HCT116 (cell line): ENCODE data around the gene C1orf146. TPM values are rescaled to one million over a fixed set of nuclear protein-coding genes. Genes with fewer than 3 reads are reported as not detected.

ENCODE experiments used
- ATAC-seq: fragments of 200-7000 bp; cut with Tn5 transposase; 2 replicates; pipeline ENCODE4 v1.9.1; 2020; ENCODE audit warnings: mild to moderate bottlenecking, moderate library complexity
- BruUV-seq: library from RNA; stranded (reverse); fragments of 400-500 nt; replicated peaks from 2 replicates; lab custom pipeline; 2021; lab: Mats Ljungman, UMichigan
- CTCF ChIA-PET: fragments of 300-600 bp; sonication (Branson Sonifier 250); formaldehyde crosslinking; loops from one replicate; lab custom pipeline; 2021; ENCODE audit warnings: antibody characterized with exemption; lab: Charles Lee
- POLR2A ChIA-PET: fragments of 300-600, 350-600 bp; sonication (Branson Sonifier 250); formaldehyde crosslinking; loops from one replicate; lab custom pipeline; 2021; ENCODE audit warnings: antibody characterized with exemption; lab: Charles Lee
- RAD21 ChIA-PET, 2 experiments: fragments of 300-600 bp; sonication (Branson Sonifier 250); formaldehyde crosslinking; loops; one replicate each; lab custom pipeline; 2023; ENCODE audit warnings: low total read pairs in 2 of 2; ENCODE audit not compliant: uncharacterized antibody in 2 of 2, unreplicated experiment in 2 of 2, low non-redundant PET in 1 of 2; lab: Charles Lee
- DNase-seq: peaks from one replicate; pipeline ENCODE4 v3.0.0-alpha.2; 2010; ENCODE audit warnings: low read depth, low spot score
- H2AFZ ChIP-seq: fragments of 200-600 bp; shearing (Covaris generic), sonication (generic); 2 replicates; pipeline ENCODE4 v1.6.1; 2017; ENCODE audit warnings: low read depth, mixed run types, mixed read lengths, antibody characterized with exemption, low read length; ENCODE audit not compliant: poor library complexity, severe bottlenecking
- H3K27ac ChIP-seq: 2 replicates; pipeline ENCODE4 v1.5.1; 2012; ENCODE audit warnings: low read depth, low read length
- H3K27me3 ChIP-seq: fragments of 200-600 bp; sonication (generic); 2 replicates; pipeline ENCODE4 v1.6.1; 2016; ENCODE audit warnings: mixed run types, low read length, mixed read lengths; ENCODE audit not compliant: insufficient read depth
- H3K36me3 ChIP-seq, 2 experiments: fragments of 200-500 bp in 1 of 2; fragments of 200-600 bp in 1 of 2; sonication (Bioruptor generic) in 1 of 2; sonication (generic) in 1 of 2; 2 replicates each; pipeline versions ENCODE4 v1.5.1 to v1.6.1; 2014 to 2016; ENCODE audit warnings: low read length in 2 of 2, inconsistent platforms in 1 of 2, mixed read lengths in 1 of 2, mixed run types in 1 of 2; ENCODE audit not compliant: insufficient read depth in 2 of 2, control insufficient read depth in 1 of 2
- H3K4me1 ChIP-seq, 2 experiments: fragments of 200-600 bp in 1 of 2; sonication (generic) in 1 of 2; 2 replicates each; pipeline versions ENCODE4 v1.5.1 to v1.6.1; 2012 to 2017; ENCODE audit warnings: low read length in 2 of 2, inconsistent platforms in 1 of 2, mild to moderate bottlenecking in 1 of 2, mixed read lengths in 1 of 2, mixed run types in 1 of 2, moderate library complexity in 1 of 2; ENCODE audit not compliant: insufficient read depth in 2 of 2, control insufficient read depth in 1 of 2
- H3K4me2 ChIP-seq: fragments of 200-600 bp; sonication (generic); 2 replicates; pipeline ENCODE4 v1.6.1; 2017; ENCODE audit warnings: mixed run types, low read length, mixed read lengths
- H3K4me3 ChIP-seq, 2 experiments: fragments of 200-600 bp in 1 of 2; sonication (generic) in 1 of 2; replicated peaks in 1 of 2; 2 replicates each; pipeline ENCODE4 v1.5.1; 2011 to 2016; ENCODE audit warnings: low read length in 2 of 2, control low read depth in 1 of 2, low read depth in 1 of 2, mild to moderate bottlenecking in 1 of 2, mixed read lengths in 1 of 2, mixed run types in 1 of 2
- H3K79me2 ChIP-seq: fragments of 200-600 bp; sonication (generic); 2 replicates; pipeline ENCODE4 v1.6.1; 2017; ENCODE audit warnings: mild to moderate bottlenecking, mixed run types, low read length, moderate library complexity, mixed read lengths; ENCODE audit not compliant: insufficient read depth
- H3K9ac ChIP-seq: fragments of 200-600 bp; sonication (generic); 2 replicates; pipeline ENCODE4 v1.6.1; 2016; ENCODE audit warnings: low read length, mixed read lengths
- H3K9me2 ChIP-seq: fragments of 200-600 bp; sonication (generic), shearing (Covaris generic); 2 replicates; pipeline ENCODE4 v1.6.1; 2017; ENCODE audit warnings: mixed run types, mild to moderate bottlenecking, moderate library complexity; ENCODE audit not compliant: insufficient read depth
- H3K9me3 ChIP-seq, 2 experiments: fragments of 200-500 bp in 1 of 2; fragments of 200-600 bp in 1 of 2; sonication (Bioruptor generic) in 1 of 2; sonication (generic) in 1 of 2; 2 replicates each; pipeline ENCODE4 v1.6.1; 2014 to 2017; ENCODE audit warnings: low read length in 2 of 2, mixed read lengths in 2 of 2, inconsistent platforms in 1 of 2, low read depth in 1 of 2, mild to moderate bottlenecking in 1 of 2, mixed run types in 1 of 2, moderate library complexity in 1 of 2; ENCODE audit not compliant: control insufficient read depth in 1 of 2, insufficient read depth in 1 of 2
- H4K20me1 ChIP-seq: fragments of 200-600 bp; sonication (generic), shearing (Covaris generic); 2 replicates; pipeline ENCODE4 v1.6.1; 2017; ENCODE audit warnings: mixed run types, mild to moderate bottlenecking, moderate library complexity; ENCODE audit not compliant: insufficient read depth
- CEBPB ChIP-seq: IDR thresholded peaks from 2 replicates; pipeline ENCODE4 v1.6.1; 2012; ENCODE audit warnings: low read depth
- CTCF ChIP-seq, 3 experiments: fragments of 200-600 bp in 1 of 3; sonication (generic) in 1 of 3; IDR thresholded peaks in 2 of 3; conservative IDR thresholded peaks in 1 of 3; 2 replicates each; pipeline ENCODE4 v1.5.1; 2012 to 2017; ENCODE audit warnings: low read depth in 2 of 3, low read length in 2 of 3, antibody characterized with exemption in 1 of 3, borderline replicate concordance in 1 of 3, control low read depth in 1 of 3, mild to moderate bottlenecking in 1 of 3, mixed read lengths in 1 of 3, mixed run types in 1 of 3, moderate library complexity in 1 of 3; ENCODE audit not compliant: insufficient read depth in 1 of 3
- ELF1 ChIP-seq: IDR thresholded peaks from 2 replicates; pipeline ENCODE4 v1.6.1; 2012; ENCODE audit warnings: low read depth, borderline replicate concordance
- EZH2 ChIP-seq: fragments of 200-600 bp; sonication (generic); IDR thresholded peaks from 2 replicates; pipeline ENCODE4 v1.6.1; 2017; ENCODE audit warnings: antibody characterized with exemption, mixed run types
- EZH2phosphoT487 ChIP-seq: fragments of 200-600 bp; IDR thresholded peaks from 2 replicates; pipeline ENCODE4 v1.6.1; 2018; ENCODE audit warnings: antibody characterized with exemption, borderline replicate concordance
- JUND ChIP-seq: IDR thresholded peaks from 2 replicates; pipeline ENCODE4 v1.6.1; 2012
- POLR2A ChIP-seq: IDR thresholded peaks from 2 replicates; pipeline ENCODE4 v1.7.0; 2011; ENCODE audit warnings: borderline replicate concordance; ENCODE audit not compliant: insufficient read depth, insufficient read length; ENCODE audit errors: extremely low read depth
- SIN3A ChIP-seq: IDR thresholded peaks from 2 replicates; pipeline ENCODE4 v1.6.1; 2012; ENCODE audit warnings: low read depth
- SRF ChIP-seq: IDR thresholded peaks from 2 replicates; pipeline ENCODE4 v1.6.1; 2012; ENCODE audit warnings: low read depth
- TCF7L2 ChIP-seq: IDR thresholded peaks from 2 replicates; pipeline ENCODE4 v1.7.0; 2011; ENCODE audit warnings: borderline replicate concordance, inconsistent platforms; ENCODE audit not compliant: insufficient read depth, insufficient read length; ENCODE audit errors: extremely low read depth
- intact Hi-C: fragments of 100-400 bp; cut with micrococcal nuclease; formaldehyde crosslinking; loops from 2 replicates; pipeline ENCODE4 v1.10.0; 2022
- total RNA-seq: library from RNA; stranded (reverse); gene quantifications from one replicate; pipeline ENCODE4 v1.2.1, GENCODE V29; 2021; ENCODE audit not compliant: unreplicated experiment

Gene C1orf146
- total RNA-seq, 1 experiment from 2014 or later: not detected

GRCh38 chr1:92273039-92273438 lies 55.3 kb downstream of the C1orf146 start:
- no peak overlapping the region for H3K4me2 ChIP-seq
- no peak overlapping the region for H3K9ac ChIP-seq
- no peaks in the 10 kb centered on the region for H3K4me1 ChIP-seq
- H4K20me1 ChIP-seq: no peaks in the 10 kb centered on the region
- ATAC-seq: no peak
- H3K9me3 ChIP-seq: no peaks in the 10 kb centered on the region
- no peak for TF ChIP-seq JUND
- no peak for TF ChIP-seq EZH2
- TF ChIP-seq TCF7L2: no peak
- TF ChIP-seq POLR2A: no peak
- no peak for TF ChIP-seq SRF
- TF ChIP-seq EZH2phosphoT487: no peak
- TF ChIP-seq CTCF (IDR thresholded peaks at IDR 0.05 in 2 of 3, conservative IDR thresholded peaks at IDR 0.05 in 1 of 3; ENCODE audit: borderline replicate concordance in 1 of 3, insufficient read depth in 1 of 3, low read depth in 2 of 3, low read length in 2 of 3): no peak
- no peak for TF ChIP-seq ELF1
- TF ChIP-seq SIN3A: no peak
- no peak for TF ChIP-seq CEBPB
- TF ChIP-seq, all 23 proteins: peak for 0
- Histone ChIP-seq H3K36me3 (peaks cover 9 to 10% of the 10 kb centered on the region in 2 experiments; a peak in 3 of 4 replicates), H3K4me3 (no peak overlapping the region), H3K27ac (no peak overlapping the region), H3K27me3 (no peaks in the 10 kb centered on the region), H3K9me2 (no peaks in the 10 kb centered on the region), H3K79me2 (no peaks in the 10 kb centered on the region), H2AFZ (no peak overlapping the region)
- ChIA-PET RAD21 (no interaction called here), POLR2A (no interaction called here), CTCF (interaction anchor here (0.7 kb wide), 1 partner anchor 476 kb away, joined by 5 read pairs; no protein-coding TSS in a partner anchor)
- intact Hi-C loops: no loop called here
- no peak for DNase-seq
- BruUV-seq: no TSS peak
